Stimulated activated CD4-positive, alpha-beta T cell treated with anti-CD3 and anti-CD28 coated beads, Interleukin-2, amount 100 ng/mL, for 24 hours (primary cell): ENCODE data around the gene CMIP.
"Not testable (repeated sequence)": the region's sequence is repeated elsewhere in the genome, so short reads cannot be mapped to it uniquely, and the experiment has no call there.

Experiments
- DNase-seq, 2 donors: peaks; one replicate each; pipeline ENCODE4 v3.0.0-alpha.2; 2020

The CMIP gene

GRCh38 chr16:81422153-81422552, 22.5 kb upstream of the CMIP start:
- not testable (repeated sequence) for DNase-seq

GRCh38 chr16:81424771-81425170, 19.8 kb upstream of the CMIP start:
- peak; percentile 28 to 36 for DNase-seq

- no peak for DNase-seq
Observed at GRCh38 chr16:81427219-81427618, 17.4 kb upstream of the CMIP start.

GRCh38 chr16:81429045-81429521, 15.5 kb upstream of the CMIP start:
- no peak for DNase-seq

GRCh38 chr16:81431554-81432353, 12.9 kb upstream of the CMIP start:
- DNase-seq: no peak

GRCh38 chr16:81432937-81433557, 11.6 kb upstream of the CMIP start:
- no peak for DNase-seq

GRCh38 chr16:81435103-81435502, 9.5 kb upstream of the CMIP start:
- DNase-seq: no peak

GRCh38 chr16:81435567-81435966, 9.0 kb upstream of the CMIP start:
- no peak for DNase-seq

GRCh38 chr16:81436386-81436785, 8.2 kb upstream of the CMIP start:
- DNase-seq: no peak

GRCh38 chr16:81437865-81438264, 6.7 kb upstream of the CMIP start:
- no peak for DNase-seq

GRCh38 chr16:81440888-81441761, 3.5 kb upstream of the CMIP start:
- DNase-seq: no peak

GRCh38 chr16:81442220-81442915, 2.2 kb upstream of the CMIP start:
- no peak for DNase-seq

GRCh38 chr16:81442916-81443687, 1.5 kb upstream of the CMIP start:
- no peak for DNase-seq

- no peak for DNase-seq
Observed at GRCh38 chr16:81443688-81444447, 740 bp upstream of the CMIP start.

- DNase-seq: peak; percentile 43 to 54
Observed at GRCh38 chr16:81445143-81445961, 744 bp downstream of the CMIP start.

GRCh38 chr16:81445966-81446906, 1.6 kb downstream of the CMIP start:
- DNase-seq: no peak

GRCh38 chr16:81446907-81447268, 2.3 kb downstream of the CMIP start:
- no peak for DNase-seq

GRCh38 chr16:81447383-81448101, 2.9 kb downstream of the CMIP start:
- DNase-seq: no peak
